Stimulated activated naive CD8-positive, alpha-beta T cell treated with anti-CD3 and anti-CD28 coated beads, Interleukin-15, amount 100 ng/mL, for 72 hours (primary cell): Measurements from ENCODE around the gene DOK5.
A peak's percentile ranks its signal among the peaks of the same experiment; 100 is the strongest.

ENCODE experiments used
- ATAC-seq: fragments of 150-1000 bp; cut with Tn5 transposase; 2 replicates; pipeline ENCODE4 v1.10.0; 2021; ENCODE audit warnings: mild to moderate bottlenecking, moderate library complexity
- DNase-seq, 2 donors: peaks; one replicate each; pipeline ENCODE4 v3.0.0; 2021 to 2022
- H3K27ac Mint-ChIP-seq, 2 donors: one replicate each; pipeline ENCODE4 v1.8.0; 2022; ENCODE audit warnings: mild to moderate bottlenecking in 2 of 2, mixed read lengths in 2 of 2, moderate library complexity in 2 of 2
- H3K27me3 Mint-ChIP-seq: one replicate; pipeline ENCODE4 v1.8.0; 2022; ENCODE audit warnings: mixed read lengths
- H3K4me1 Mint-ChIP-seq: one replicate; pipeline ENCODE4 v1.8.0; 2022; ENCODE audit warnings: mild to moderate bottlenecking, mixed read lengths
- H3K4me3 Mint-ChIP-seq, 2 donors: one replicate each; pipeline ENCODE4 v1.8.0; 2022; ENCODE audit warnings: mild to moderate bottlenecking in 2 of 2, mixed read lengths in 2 of 2, moderate library complexity in 1 of 2
- H3K9me3 Mint-ChIP-seq, 2 donors: one replicate each; pipeline ENCODE4 v1.8.0; 2022; ENCODE audit warnings: mixed read lengths in 2 of 2

DOK5 gene

GRCh38 chr20:54624706-54625390 lies 149.5 kb downstream of the DOK5 start:
- ATAC-seq (no peak), DNase-seq (no peak)
- H3K27ac Mint-ChIP-seq, result no peak overlapping the region
- H3K27me3 Mint-ChIP-seq, result peaks cover 18% of the 10 kb centered on the region
- no peaks in the 10 kb centered on the region for H3K4me1 Mint-ChIP-seq
- H3K4me3 Mint-ChIP-seq, result no peak overlapping the region
- H3K9me3 Mint-ChIP-seq, result no peaks in the 10 kb centered on the region

- H3K27ac Mint-ChIP-seq, result no peak overlapping the region
- ATAC-seq, result no peak
- H3K9me3 Mint-ChIP-seq, result no peaks in the 10 kb centered on the region
- H3K4me1 Mint-ChIP-seq, result no peaks in the 10 kb centered on the region
- peaks cover 18% of the 10 kb centered on the region for H3K27me3 Mint-ChIP-seq
- DNase-seq, result no peak
- H3K4me3 Mint-ChIP-seq, result no peak overlapping the region
Measured at GRCh38 chr20:54625497-54625896, 150.1 kb downstream of the DOK5 start.

GRCh38 chr20:54626126-54626525 lies 150.7 kb downstream of the DOK5 start:
- H3K4me3 Mint-ChIP-seq, result no peak overlapping the region
- no peak overlapping the region for H3K27ac Mint-ChIP-seq
- ATAC-seq, result no peak
- H3K4me1 Mint-ChIP-seq, result no peaks in the 10 kb centered on the region
- H3K27me3 Mint-ChIP-seq, result peaks cover 13% of the 10 kb centered on the region
- no peak for DNase-seq
- H3K9me3 Mint-ChIP-seq, result no peaks in the 10 kb centered on the region

- no peak for ATAC-seq
- H3K4me3 Mint-ChIP-seq, result no peak overlapping the region
- H3K27me3 Mint-ChIP-seq, result peaks cover 15% of the 10 kb centered on the region
- DNase-seq, result no peak
- H3K27ac Mint-ChIP-seq, result no peak overlapping the region
- no peaks in the 10 kb centered on the region for H3K4me1 Mint-ChIP-seq
- H3K9me3 Mint-ChIP-seq, result no peaks in the 10 kb centered on the region
Measured at GRCh38 chr20:54629632-54630031, 154.2 kb downstream of the DOK5 start.

GRCh38 chr20:54630582-54630981 lies 155.2 kb downstream of the DOK5 start:
- Mint-ChIP-seq H3K27me3 (peaks cover 19% of the 10 kb centered on the region), H3K9me3 (no peaks in the 10 kb centered on the region), H3K4me3 (no peak overlapping the region), H3K27ac (no peak overlapping the region), H3K4me1 (no peaks in the 10 kb centered on the region)
- no peak for DNase-seq
- no peak for ATAC-seq

GRCh38 chr20:54631059-54631458 lies 155.7 kb downstream of the DOK5 start:
- no peaks in the 10 kb centered on the region for H3K4me1 Mint-ChIP-seq
- H3K4me3 Mint-ChIP-seq, result no peak overlapping the region
- DNase-seq (no peak), ATAC-seq (no peak)
- no peak overlapping the region for H3K27ac Mint-ChIP-seq
- no peaks in the 10 kb centered on the region for H3K9me3 Mint-ChIP-seq
- peaks cover 14% of the 10 kb centered on the region for H3K27me3 Mint-ChIP-seq

- no peak overlapping the region for H3K27ac Mint-ChIP-seq
- DNase-seq, result no peak
- no peaks in the 10 kb centered on the region for H3K9me3 Mint-ChIP-seq
- no peaks in the 10 kb centered on the region for H3K4me1 Mint-ChIP-seq
- no peak overlapping the region for H3K4me3 Mint-ChIP-seq
- peaks cover 18% of the 10 kb centered on the region for H3K27me3 Mint-ChIP-seq
- ATAC-seq, result no peak
Measured at GRCh38 chr20:54633374-54634355, 158.3 kb downstream of the DOK5 start.

- Mint-ChIP-seq H3K4me1 (no peaks in the 10 kb centered on the region), H3K4me3 (no peak overlapping the region), H3K9me3 (no peaks in the 10 kb centered on the region), H3K27me3 (peaks cover 28% of the 10 kb centered on the region), H3K27ac (no peak overlapping the region)
- ATAC-seq, result no peak
- no peak for DNase-seq
Measured at GRCh38 chr20:54636575-54636974, 161.2 kb downstream of the DOK5 start.

GRCh38 chr20:54639941-54640340 lies 164.5 kb downstream of the DOK5 start:
- H3K9me3 Mint-ChIP-seq, result no peaks in the 10 kb centered on the region
- DNase-seq (no peak), ATAC-seq (no peak)
- no peaks in the 10 kb centered on the region for H3K4me1 Mint-ChIP-seq
- peaks cover 23% of the 10 kb centered on the region for H3K27me3 Mint-ChIP-seq
- no peak overlapping the region for H3K27ac Mint-ChIP-seq
- H3K4me3 Mint-ChIP-seq, result no peak overlapping the region

GRCh38 chr20:54640800-54641199 lies 165.4 kb downstream of the DOK5 start:
- peaks cover 21% of the 10 kb centered on the region for H3K27me3 Mint-ChIP-seq
- ATAC-seq, result no peak
- DNase-seq, result no peak
- H3K4me1 Mint-ChIP-seq, result no peaks in the 10 kb centered on the region
- no peak overlapping the region for H3K27ac Mint-ChIP-seq
- no peaks in the 10 kb centered on the region for H3K9me3 Mint-ChIP-seq
- H3K4me3 Mint-ChIP-seq, result no peak overlapping the region

GRCh38 chr20:54642864-54643667 lies 167.7 kb downstream of the DOK5 start:
- Mint-ChIP-seq H3K27ac (no peak overlapping the region), H3K9me3 (no peaks in the 10 kb centered on the region), H3K27me3 (peaks cover 14% of the 10 kb centered on the region), H3K4me3 (no peak overlapping the region), H3K4me1 (no peaks in the 10 kb centered on the region)
- peak; percentile 33 for ATAC-seq
- no peak for DNase-seq

GRCh38 chr20:54643761-54644160 lies 168.4 kb downstream of the DOK5 start:
- H3K9me3 Mint-ChIP-seq, result no peaks in the 10 kb centered on the region
- ATAC-seq (no peak), DNase-seq (no peak)
- H3K4me1 Mint-ChIP-seq, result no peaks in the 10 kb centered on the region
- no peak overlapping the region for H3K27ac Mint-ChIP-seq
- H3K27me3 Mint-ChIP-seq, result peaks cover 11% of the 10 kb centered on the region
- H3K4me3 Mint-ChIP-seq, result no peak overlapping the region

GRCh38 chr20:54645445-54646155 lies 170.2 kb downstream of the DOK5 start:
- ATAC-seq (no peak), DNase-seq (no peak)
- no peaks in the 10 kb centered on the region for H3K9me3 Mint-ChIP-seq
- no peak overlapping the region for H3K4me3 Mint-ChIP-seq
- no peaks in the 10 kb centered on the region for H3K4me1 Mint-ChIP-seq
- H3K27me3 Mint-ChIP-seq, result no peaks in the 10 kb centered on the region
- H3K27ac Mint-ChIP-seq, result no peak overlapping the region

- Mint-ChIP-seq H3K27me3 (no peaks in the 10 kb centered on the region), H3K4me3 (no peak overlapping the region), H3K9me3 (no peaks in the 10 kb centered on the region), H3K4me1 (no peaks in the 10 kb centered on the region), H3K27ac (no peak overlapping the region)
- ATAC-seq (no peak), DNase-seq (no peak)
Measured at GRCh38 chr20:54646156-54646517, 170.7 kb downstream of the DOK5 start.

GRCh38 chr20:54648421-54649142 lies 173.2 kb downstream of the DOK5 start:
- DNase-seq (no peak), ATAC-seq (no peak)
- Mint-ChIP-seq H3K4me3 (no peak overlapping the region), H3K27me3 (no peaks in the 10 kb centered on the region), H3K27ac (no peak overlapping the region), H3K4me1 (no peaks in the 10 kb centered on the region), H3K9me3 (no peaks in the 10 kb centered on the region)
